Adrenal gland (tissue), 12 donors: ENCODE measurements around the gene COL21A1. TPM values are rescaled to one million over a fixed set of nuclear protein-coding genes. Genes with fewer than 3 reads are reported as not detected.

Source experiments
- DNase-seq, 7 donors: peaks; one replicate each; pipeline ENCODE4 v3.0.0-alpha.2; 2019 to 2020
- H3K27ac ChIP-seq, 5 donors: fragments of 200-600 bp; sonication (generic) in 4 of 5; 1 replicate in 3 of 5; 2 replicates in 2 of 5; pipeline versions ENCODE4 v1.5.1 to v1.8.0; 2016 to 2020; ENCODE audit warnings: mild to moderate bottlenecking in 1 of 5
- H3K27me3 ChIP-seq: fragments of 200-600 bp; 2 replicates; pipeline ENCODE4 v1.8.0; 2021
- H3K36me3 ChIP-seq, 2 donors: fragments of 200-600 bp; replicated peaks in 1 of 2; 1 replicate in 1 of 2; 2 replicates in 1 of 2; pipeline versions ENCODE4 v1.5.1 to v1.8.0; 2018 to 2022
- H3K4me1 ChIP-seq, 2 donors: fragments of 200-600 bp; replicated peaks in 1 of 2; 1 replicate in 1 of 2; 2 replicates in 1 of 2; pipeline versions ENCODE4 v1.5.1 to v1.8.0; 2018 to 2021
- H3K4me3 ChIP-seq, 4 donors: fragments of 200-600 bp; sonication (generic) in 3 of 4; one replicate each; pipeline ENCODE4 v1.5.1; 2016 to 2018
- H3K9me3 ChIP-seq, 3 donors: fragments of 200-600 bp; sonication (generic) in 1 of 3; replicated peaks in 1 of 3; 1 replicate in 2 of 3; 2 replicates in 1 of 3; pipeline versions ENCODE4 v1.5.1 to v1.8.0; 2016 to 2021
- POLR2A ChIP-seq, 2 donors: fragments of 450-650 bp; IDR thresholded peaks; one replicate each; pipeline ENCODE4 v1.6.1; 2017; ENCODE audit warnings: antibody characterized with exemption in 2 of 2, mild to moderate bottlenecking in 2 of 2, moderate library complexity in 1 of 2
- WGBS, 4 donors: extraction: QIAGEN DNeasy Blood & Tissue Kit in 2 of 4; methylation state at CpG; one replicate each; pipeline versions ENCODE4 v1.1.5 to v1.1.7; 2013 to 2017; 5-methylcytosine and 5-hydroxymethylcytosine counted together
- intact Hi-C, 2 donors: fragments of 100-400 bp; cut with DNase I; formaldehyde crosslinking; loops; one replicate each; pipeline versions ENCODE4 v1.14.1 to v1.15.0; 2022 to 2023
- polyA plus RNA-seq, 3 donors: library from polyadenylated mRNA; stranded (reverse); fragments of 200-250 nt in 2 of 3; fragments of 350-450 nt in 1 of 3; fragmentation: Illumina TruSeq in 1 of 3; extraction: RNeasy Lipid Tissue Mini Kit (QIAGEN cat#74804) in 1 of 3; gene quantifications; one replicate each; pipeline ENCODE4 v1.2.3, GENCODE V29; 2013 to 2014
- total RNA-seq, 9 donors: library from RNA; depleted of rRNA in 4 of 9; stranded (reverse); fragments of >200 nt in 4 of 9; fragments of 120-200 nt in 1 of 9; fragmentation: NEBNext Ultra II Directional in 1 of 9; extraction: Animal tissue kit (Norgen Biotek cat#: 25700) in 1 of 9; gene quantifications; one replicate each; pipeline versions ENCODE4 v1.1.0 to v1.2.4, GENCODE V29; 2013 to 2023
- TF ChIP-seq, protein P1 (sequence below), 6 experiments: fragments of 450-650 bp in 4 of 6; fragments of 200-600 bp in 2 of 6; sonication (generic) in 1 of 6; IDR thresholded peaks; 1 replicate in 5 of 6; 2 replicates in 1 of 6; pipeline versions ENCODE4 v1.5.1 to v1.8.0; 2016 to 2021; ENCODE audit warnings: antibody characterized with exemption in 6 of 6, mild to moderate bottlenecking in 2 of 6, moderate library complexity in 1 of 6
- donor health status: healthy with polysubstance abuse.
- donor health status: Bipolar disorder and iron deficiency.
- donor health status: DM: yes; HTN: yes; CAD: no.
- donor health status: DM: no; HTN: no; CAD: no.
- donor health status: DM: no; HTN: no; CAD: no.
- donor health status: DM: yes; HTN: yes; CAD: no.

The COL21A1 gene
- total and polyA plus RNA-seq, 12 donors = 0.12 to 19.4 (median 1.2) TPM

DNA sequence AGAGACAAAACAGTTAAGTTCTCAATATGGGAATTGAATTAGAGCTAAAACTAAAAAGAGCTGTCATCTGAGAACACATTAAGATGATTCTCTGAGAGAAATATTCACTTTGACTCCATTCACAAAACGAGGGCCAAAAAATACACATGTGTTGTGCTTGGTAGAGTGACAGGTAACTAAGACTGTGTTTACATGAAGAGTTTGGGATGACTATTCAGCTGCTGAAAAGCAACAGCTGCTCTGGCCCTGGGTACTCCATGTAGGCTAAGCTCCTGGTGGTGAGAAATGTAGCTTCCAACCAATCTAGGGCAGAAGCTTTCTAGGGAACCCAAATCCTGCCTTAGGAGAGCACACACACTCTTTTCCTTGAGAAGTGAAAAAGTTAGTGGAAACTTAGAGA lies 184.5 kb downstream of the COL21A1 start:
- DNase-seq = no peak
- Histone ChIP-seq H3K9me3 (no peaks in the 10 kb centered on the region), H3K36me3 (no peaks in the 10 kb centered on the region), H3K27me3 (no peaks in the 10 kb centered on the region), H3K4me1 (no peaks in the 10 kb centered on the region), H3K4me3 (no peak overlapping the region), H3K27ac (no peak overlapping the region)
- TF ChIP-seq, protein P1, sequence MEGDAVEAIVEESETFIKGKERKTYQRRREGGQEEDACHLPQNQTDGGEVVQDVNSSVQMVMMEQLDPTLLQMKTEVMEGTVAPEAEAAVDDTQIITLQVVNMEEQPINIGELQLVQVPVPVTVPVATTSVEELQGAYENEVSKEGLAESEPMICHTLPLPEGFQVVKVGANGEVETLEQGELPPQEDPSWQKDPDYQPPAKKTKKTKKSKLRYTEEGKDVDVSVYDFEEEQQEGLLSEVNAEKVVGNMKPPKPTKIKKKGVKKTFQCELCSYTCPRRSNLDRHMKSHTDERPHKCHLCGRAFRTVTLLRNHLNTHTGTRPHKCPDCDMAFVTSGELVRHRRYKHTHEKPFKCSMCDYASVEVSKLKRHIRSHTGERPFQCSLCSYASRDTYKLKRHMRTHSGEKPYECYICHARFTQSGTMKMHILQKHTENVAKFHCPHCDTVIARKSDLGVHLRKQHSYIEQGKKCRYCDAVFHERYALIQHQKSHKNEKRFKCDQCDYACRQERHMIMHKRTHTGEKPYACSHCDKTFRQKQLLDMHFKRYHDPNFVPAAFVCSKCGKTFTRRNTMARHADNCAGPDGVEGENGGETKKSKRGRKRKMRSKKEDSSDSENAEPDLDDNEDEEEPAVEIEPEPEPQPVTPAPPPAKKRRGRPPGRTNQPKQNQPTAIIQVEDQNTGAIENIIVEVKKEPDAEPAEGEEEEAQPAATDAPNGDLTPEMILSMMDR (IDR thresholded peaks at IDR 0.05) = no peak
- TF ChIP-seq POLR2A (IDR thresholded peaks at IDR 0.05) = no peak
- intact Hi-C loops = no loop called here
- 14 to 50% (median 41%) methylated on average over 1 of the region's 1 CpG for WGBS, 4 donors

DNA sequence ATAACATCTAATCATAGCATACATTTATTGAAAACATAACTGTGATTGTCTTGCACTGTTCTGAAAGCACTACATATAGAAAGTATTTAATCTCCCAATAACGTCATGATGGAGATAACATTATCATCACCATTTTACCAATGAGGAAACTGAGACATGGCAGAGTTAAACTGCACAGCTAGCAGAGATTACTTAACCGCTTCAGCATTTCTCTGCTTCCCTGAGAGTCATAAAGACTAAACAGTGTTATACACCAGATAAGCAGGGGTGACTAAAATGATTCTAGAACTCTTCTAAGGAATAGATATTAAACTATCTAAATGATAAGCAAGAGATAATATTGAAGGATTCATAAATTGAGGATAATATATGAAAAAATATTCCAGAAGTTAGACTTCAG lies 188.7 kb downstream of the COL21A1 start:
- H3K4me1 ChIP-seq = no peaks in the 10 kb centered on the region
- intact Hi-C loops = no loop called here
- DNase-seq = no peak
- H3K27ac ChIP-seq = no peak overlapping the region
- no peak overlapping the region for H3K4me3 ChIP-seq
- 62 to 69% (median 65%) methylated on average over 2 of the region's 2 CpGs for WGBS, 4 donors
- TF ChIP-seq, protein P1 (IDR thresholded peaks at IDR 0.05) = no peak
- no peak for TF ChIP-seq POLR2A (IDR thresholded peaks at IDR 0.05)
- H3K27me3 ChIP-seq = no peaks in the 10 kb centered on the region
- no peaks in the 10 kb centered on the region for H3K36me3 ChIP-seq
- no peaks in the 10 kb centered on the region for H3K9me3 ChIP-seq

- intact Hi-C loops = no loop called here
- 67 to 80% (median 74%) methylated on average over 7 of the region's 7 CpGs for WGBS, 4 donors
Observed at GRCh38 chr6:56055081-56055704, 192.2 kb downstream of the COL21A1 start.

GRCh38 chr6:56051202-56051598 lies 196.2 kb downstream of the COL21A1 start:
- intact Hi-C loops = no loop called here
- TF ChIP-seq, protein P1 (IDR thresholded peaks at IDR 0.05) = no peak
- TF ChIP-seq POLR2A (IDR thresholded peaks at IDR 0.05) = no peak
- Histone ChIP-seq H3K27ac (no peak overlapping the region), H3K36me3 (no peaks in the 10 kb centered on the region), H3K27me3 (no peaks in the 10 kb centered on the region), H3K4me3 (no peak overlapping the region), H3K4me1 (no peaks in the 10 kb centered on the region), H3K9me3 (no peaks in the 10 kb centered on the region)
- no peak for DNase-seq

More at GRCh38 chr6:56055081-56055704, 192.2 kb downstream of the COL21A1 start:
- no peak overlapping the region for H3K27ac ChIP-seq
- no peaks in the 10 kb centered on the region for H3K9me3 ChIP-seq
- H3K4me3 ChIP-seq = no peak overlapping the region
- no peak for TF ChIP-seq POLR2A (IDR thresholded peaks at IDR 0.05)
- TF ChIP-seq, protein P1 (IDR thresholded peaks at IDR 0.05) = no peak
- H3K4me1 ChIP-seq = no peaks in the 10 kb centered on the region
- no peaks in the 10 kb centered on the region for H3K27me3 ChIP-seq
- no peaks in the 10 kb centered on the region for H3K36me3 ChIP-seq
- no peak for DNase-seq
